ENCODE results near the gene TERB2. TPM values are rescaled to one million over a fixed set of nuclear protein-coding genes. Genes with fewer than 3 reads are reported as not detected.
A peak's percentile ranks its signal among the peaks of the same experiment; 100 is the strongest.
"Not testable (repeated sequence)": the region's sequence is repeated elsewhere in the genome, so short reads cannot be mapped to it uniquely, and the experiment has no call there.

The TERB2 gene
- total RNA-seq, 6 donors from 2014 or later: not detected

DNA sequence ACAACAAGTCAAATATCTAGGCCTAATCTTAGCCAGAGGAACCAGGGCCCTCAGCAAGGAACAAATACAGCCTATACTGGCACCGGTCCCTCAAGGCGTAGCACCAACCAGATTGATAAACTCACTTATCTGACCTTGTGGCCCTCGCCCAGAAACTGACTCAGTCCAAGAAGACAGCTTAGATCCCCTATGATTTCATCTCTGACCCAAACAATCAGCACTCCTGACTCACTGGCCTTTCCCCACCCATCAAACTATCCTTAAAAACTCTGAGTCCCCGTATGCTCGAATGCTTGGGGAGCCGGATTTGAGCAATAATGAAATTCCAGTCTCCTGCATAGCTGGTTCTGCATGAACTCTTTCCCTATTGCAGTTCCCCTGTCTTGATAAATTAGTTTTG is 64.9 kb downstream of the TERB2 start:
- Histone ChIP-seq H3K36me3 (no peaks in the 10 kb centered on the region), H3K4me1 (peaks cover 7 to 19% (median 12%) of the 10 kb centered on the region in 4 donors), H3K27ac (no peak overlapping the region), H3K9me3 (no peaks in the 10 kb centered on the region), H3K27me3 (no peaks in the 10 kb centered on the region), H3K4me3 (no peak overlapping the region)
- 93% methylated on average over 6 of the region's 6 CpGs for WGBS, 2 donors
- peak in 1 of 2 donors; percentile 4 for ATAC-seq (ENCODE audit: low FRiP score in 2 of 2)
- DNase-seq: no peak
- no peak for TF ChIP-seq EP300 (IDR thresholded peaks at IDR 0.05)
- TF ChIP-seq POLR2AphosphoS5 (IDR thresholded peaks at IDR 0.05): no peak
- TF ChIP-seq, protein P1, sequence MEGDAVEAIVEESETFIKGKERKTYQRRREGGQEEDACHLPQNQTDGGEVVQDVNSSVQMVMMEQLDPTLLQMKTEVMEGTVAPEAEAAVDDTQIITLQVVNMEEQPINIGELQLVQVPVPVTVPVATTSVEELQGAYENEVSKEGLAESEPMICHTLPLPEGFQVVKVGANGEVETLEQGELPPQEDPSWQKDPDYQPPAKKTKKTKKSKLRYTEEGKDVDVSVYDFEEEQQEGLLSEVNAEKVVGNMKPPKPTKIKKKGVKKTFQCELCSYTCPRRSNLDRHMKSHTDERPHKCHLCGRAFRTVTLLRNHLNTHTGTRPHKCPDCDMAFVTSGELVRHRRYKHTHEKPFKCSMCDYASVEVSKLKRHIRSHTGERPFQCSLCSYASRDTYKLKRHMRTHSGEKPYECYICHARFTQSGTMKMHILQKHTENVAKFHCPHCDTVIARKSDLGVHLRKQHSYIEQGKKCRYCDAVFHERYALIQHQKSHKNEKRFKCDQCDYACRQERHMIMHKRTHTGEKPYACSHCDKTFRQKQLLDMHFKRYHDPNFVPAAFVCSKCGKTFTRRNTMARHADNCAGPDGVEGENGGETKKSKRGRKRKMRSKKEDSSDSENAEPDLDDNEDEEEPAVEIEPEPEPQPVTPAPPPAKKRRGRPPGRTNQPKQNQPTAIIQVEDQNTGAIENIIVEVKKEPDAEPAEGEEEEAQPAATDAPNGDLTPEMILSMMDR (IDR thresholded peaks at IDR 0.05): no peak
- TF ChIP-seq POLR2A (IDR thresholded peaks at IDR 0.05): no peak

DNA sequence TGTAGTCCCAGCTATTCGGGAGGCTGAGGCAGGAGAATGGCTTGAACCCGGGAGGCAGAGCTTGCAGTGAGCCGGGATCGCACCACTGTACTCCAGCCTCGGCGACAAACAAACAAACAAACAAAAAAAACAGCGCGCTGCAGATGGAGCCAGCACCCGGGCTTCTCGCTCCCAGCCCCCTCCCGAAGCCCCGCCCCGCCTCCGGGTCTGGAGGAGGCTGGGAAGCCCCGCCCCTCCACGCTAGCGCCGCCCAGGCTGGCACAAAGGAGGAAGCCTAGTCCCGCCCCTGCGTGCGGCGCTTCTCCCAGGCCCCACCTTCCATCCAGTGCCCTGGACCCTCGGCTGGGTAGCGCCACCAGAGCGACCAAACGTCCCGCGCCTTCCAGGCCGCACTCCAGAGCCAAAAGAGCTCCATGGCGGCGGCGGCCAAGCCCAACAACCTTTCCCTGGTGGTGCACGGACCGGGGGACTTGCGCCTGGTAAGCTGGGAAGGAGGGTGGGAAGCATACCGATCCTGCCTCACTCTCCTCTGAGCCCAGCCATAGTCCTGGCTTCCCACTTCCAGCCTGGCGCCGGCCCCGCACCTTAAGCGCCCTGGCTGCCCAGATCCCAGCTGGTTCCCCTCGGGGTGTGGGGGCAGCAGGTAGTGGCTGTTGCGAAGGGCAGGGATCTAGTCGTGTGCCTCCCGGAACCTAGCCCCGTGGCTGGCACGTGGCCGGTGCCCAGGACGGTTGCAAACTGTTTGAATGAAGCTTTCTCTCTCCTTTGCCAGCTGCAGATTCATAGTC is 66.6 kb downstream of the TERB2 start, which contains the start of gene SORD:
Gene SORD (plus strand): TSS at position 325 of the 788 bp plus-strand sequence. CDS start 89 bp downstream, at position 414.
- Histone ChIP-seq H3K4me3 (peak within 1 kb of the TSS; percentile 53 to 84 (median 64)), H3K36me3 (no peaks in the 10 kb centered on the region), H3K27me3 (no peaks in the 10 kb centered on the region), H3K4me1 (peaks cover 7 to 19% (median 12%) of the 10 kb centered on the region in 4 donors), H3K27ac (peak within 1 kb of the TSS; percentile 48 to 78 (median 67)), H3K9me3 (no peaks in the 10 kb centered on the region)
- DNase-seq (peak; percentile 96 to 99), ATAC-seq (ENCODE audit: low FRiP score in 2 of 2) (peak; percentile 98 to 100)
- 0 to 1% methylated on average over 13 to 38 of the region's 48 CpGs for WGBS, 2 donors
- TF ChIP-seq POLR2AphosphoS5 (IDR thresholded peaks at IDR 0.05) (peak in 1 of 2 donors; percentile 58), POLR2A (IDR thresholded peaks at IDR 0.05) (peak in 1 of 4 donors; percentile 55), EP300 (IDR thresholded peaks at IDR 0.05) (no peak)

DNA sequence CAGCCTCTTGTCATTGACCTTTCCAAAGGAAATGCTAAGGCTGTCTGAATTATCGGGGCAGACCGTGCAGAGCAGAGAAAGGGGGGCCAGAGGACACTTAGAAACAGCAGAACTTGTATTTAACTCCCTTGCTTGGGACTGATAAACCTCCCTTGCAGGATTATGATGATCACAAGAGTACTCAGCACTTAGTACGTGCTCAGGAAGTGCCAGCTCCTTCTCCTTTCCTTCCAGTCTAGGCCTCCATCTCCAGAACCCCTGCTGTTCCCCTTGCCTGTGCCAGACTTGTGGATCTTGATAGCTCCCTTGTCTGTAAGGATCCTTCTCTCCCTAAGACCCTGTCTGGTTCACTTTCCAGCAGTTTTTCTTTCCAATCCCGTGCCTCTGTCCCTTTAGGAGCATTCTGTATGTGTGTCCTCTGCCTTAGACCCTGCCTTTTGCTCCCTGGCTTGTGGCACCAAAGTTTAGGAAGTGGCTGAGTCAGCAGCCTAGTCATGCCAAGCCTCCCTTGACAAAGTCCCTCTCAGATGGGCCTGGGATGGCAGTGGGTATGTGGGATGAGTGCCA is 67.3 kb downstream of the TERB2 start:
- peak overlapping the region; percentile 48 to 78 (median 67) for H3K27ac ChIP-seq
- TF ChIP-seq POLR2A (IDR thresholded peaks at IDR 0.05) (no peak), POLR2AphosphoS5 (IDR thresholded peaks at IDR 0.05) (no peak), EP300 (IDR thresholded peaks at IDR 0.05) (no peak)
- TF ChIP-seq, protein P1 (IDR thresholded peaks at IDR 0.05): no peak
- no peak for DNase-seq
- H3K27me3 ChIP-seq: no peaks in the 10 kb centered on the region
- peak overlapping the region; percentile 53 to 84 (median 64) for H3K4me3 ChIP-seq
- 15 to 17% methylated on average over 4 of the region's 4 CpGs for WGBS, 2 donors
- no peaks in the 10 kb centered on the region for H3K9me3 ChIP-seq
- ATAC-seq (ENCODE audit: low FRiP score in 2 of 2): peak; percentile 3 to 27
- no peaks in the 10 kb centered on the region for H3K36me3 ChIP-seq
- peaks cover 7 to 19% (median 12%) of the 10 kb centered on the region in 4 donors for H3K4me1 ChIP-seq

DNA sequence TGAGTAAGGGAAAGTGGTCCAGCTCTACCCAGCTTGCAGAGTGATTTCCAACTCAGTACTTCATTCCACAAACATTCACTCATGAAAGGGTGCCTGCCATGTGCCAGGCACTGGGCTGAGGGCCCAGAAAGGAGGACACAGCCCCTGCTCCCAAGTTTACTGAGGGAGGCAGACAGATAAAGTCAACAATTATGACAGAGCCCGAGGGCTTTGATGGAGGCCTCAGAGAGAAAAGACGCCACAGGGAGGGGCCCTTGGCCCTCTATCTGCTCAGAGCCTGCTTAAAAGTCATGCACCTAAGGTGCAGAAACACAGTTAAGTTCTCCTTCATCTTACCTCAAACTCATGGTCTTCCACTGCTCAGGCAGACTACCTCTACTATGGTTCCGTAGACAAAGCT is 68.2 kb downstream of the TERB2 start:
- H3K4me1 ChIP-seq: peaks cover 7 to 19% (median 12%) of the 10 kb centered on the region in 4 donors
- ATAC-seq (ENCODE audit: low FRiP score in 2 of 2); H3K27me3 ChIP-seq; H3K36me3 ChIP-seq; H3K27ac ChIP-seq; H3K9me3 ChIP-seq; DNase-seq; H3K4me3 ChIP-seq: not testable (repeated sequence)
- 84 to 98% methylated on average over 3 of the region's 3 CpGs for WGBS, 2 donors

DNA sequence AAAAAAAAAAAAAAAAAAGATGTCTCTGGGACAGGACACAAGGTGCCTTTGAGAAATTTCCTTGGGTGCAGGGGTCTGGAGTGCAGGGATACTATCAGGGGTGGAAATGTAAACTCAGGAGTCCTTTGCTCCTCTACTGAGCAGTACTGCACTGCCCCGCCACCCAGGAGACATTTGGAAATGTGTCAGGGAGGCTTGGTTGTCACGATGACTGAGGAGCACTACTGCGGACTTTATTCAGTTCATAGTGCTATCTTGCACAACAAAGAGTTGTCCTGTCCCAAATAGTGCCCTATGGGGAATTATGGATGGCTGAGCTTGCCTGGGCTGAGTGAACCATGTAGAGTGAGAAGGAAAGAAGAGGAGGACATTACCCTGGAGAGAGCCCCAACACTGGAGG is 69.1 kb downstream of the TERB2 start:
- ATAC-seq (ENCODE audit: low FRiP score in 2 of 2); H3K36me3 ChIP-seq; H3K4me3 ChIP-seq; H3K27ac ChIP-seq; DNase-seq; H3K27me3 ChIP-seq; H3K9me3 ChIP-seq: not testable (repeated sequence)
- 75 to 87% methylated on average over 2 to 3 of the region's 3 CpGs for WGBS, 2 donors
- H3K4me1 ChIP-seq: peaks cover 7 to 19% (median 12%) of the 10 kb centered on the region in 4 donors

DNA sequence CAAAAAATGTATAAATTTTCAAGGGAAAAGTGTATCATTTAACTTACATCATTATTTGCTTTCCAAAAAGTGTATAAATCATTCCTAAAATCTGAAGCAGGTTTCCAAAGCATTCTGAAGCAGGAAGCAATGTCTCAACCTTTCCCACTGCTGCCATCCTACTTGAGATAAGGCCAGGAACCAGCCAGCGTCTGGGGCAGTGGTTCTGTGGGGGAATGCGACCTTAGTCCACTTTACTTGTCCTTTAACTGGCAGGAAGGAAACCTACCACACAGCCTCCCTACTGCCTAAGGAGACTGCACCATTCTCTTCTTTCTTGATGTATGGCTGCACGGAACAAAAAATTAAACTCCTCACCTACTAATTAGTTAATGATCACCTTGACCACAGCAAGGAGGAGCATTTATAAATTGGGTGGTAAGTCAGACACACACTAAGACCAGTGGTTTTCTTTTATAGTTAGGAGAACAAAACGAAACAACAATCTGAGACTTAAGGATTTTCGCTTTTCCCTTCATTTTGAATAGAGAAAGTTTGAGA is 70.2 kb downstream of the TERB2 start:
- Histone ChIP-seq H3K9me3 (no peaks in the 10 kb centered on the region), H3K4me3 (no peak overlapping the region), H3K27me3 (no peaks in the 10 kb centered on the region), H3K4me1 (peaks cover 7 to 19% (median 12%) of the 10 kb centered on the region in 4 donors), H3K36me3 (no peaks in the 10 kb centered on the region), H3K27ac (no peak overlapping the region)
- TF ChIP-seq EP300 (IDR thresholded peaks at IDR 0.05) (no peak), POLR2A (IDR thresholded peaks at IDR 0.05) (no peak)
- 79 to 93% methylated on average over 5 of the region's 5 CpGs for WGBS, 2 donors
- no peak for DNase-seq
- ATAC-seq (ENCODE audit: low FRiP score in 2 of 2): no peak

Measured in upper lobe of left lung (tissue), 6 donors.